ENCODE results near the gene ARHGDIB. TPM values are rescaled to one million over a fixed set of nuclear protein-coding genes. Genes with fewer than 3 reads are reported as not detected.
A peak's percentile ranks its signal among the peaks of the same experiment; 100 is the strongest.

The ARHGDIB gene
- total RNA-seq, 5 donors from 2014 or later (not counting 1 experiment from before 2014, with no cell fraction given) = 722 to 938 (median 785) TPM

DNA sequence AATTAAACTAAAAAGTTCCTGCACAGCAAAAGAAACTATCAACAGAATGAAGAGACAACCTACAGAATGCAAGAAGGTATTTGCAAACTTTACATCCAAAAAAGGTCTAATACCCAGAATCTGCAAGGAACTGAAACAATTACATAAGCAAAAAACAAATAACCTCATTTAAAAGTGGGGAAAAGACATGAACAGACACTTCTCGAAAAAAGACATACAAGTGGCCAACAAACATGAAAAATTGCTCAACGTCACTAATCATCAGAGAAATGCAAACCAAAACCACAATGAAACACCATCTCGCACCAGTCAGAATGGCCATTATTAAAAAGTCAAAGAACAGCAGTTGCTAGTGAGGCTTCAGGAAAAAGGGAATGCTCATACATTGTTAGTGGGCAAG is 26.6 kb upstream of the ARHGDIB start:
- CTCF ChIA-PET = interaction anchor here in 1 of 2 donors (0.6 kb wide), 1 partner anchor 186 kb away, joined by 3 read pairs; no protein-coding TSS in a partner anchor
- Mint-ChIP-seq H3K27me3 (no peaks in the 10 kb centered on the region), H3K4me1 (peaks cover 26 to 43% (median 39%) of the 10 kb centered on the region in 3 donors), H3K9me3 (peaks cover 5 to 15% (median 6%) of the 10 kb centered on the region in 3 donors), H3K36me3 (no peaks in the 10 kb centered on the region), H3K4me3 (no peak overlapping the region), H3K27ac (no peak overlapping the region)
- H3K4me3 ChIP-seq (ENCODE audit: control insufficient read depth in 1 of 2, extremely low read depth in 1 of 2, low read length in 1 of 2) = no peak overlapping the region
- H3K27ac ChIP-seq (ENCODE audit: low read length) = no peak overlapping the region
- no peaks in the 10 kb centered on the region for H3K9me3 ChIP-seq
- no peaks in the 10 kb centered on the region for H3K36me3 ChIP-seq (ENCODE audit: control insufficient read depth in 2 of 2, extremely low read depth in 1 of 2, insufficient read depth in 1 of 2, low read length in 1 of 2)
- POLR2A ChIA-PET = interaction anchor here in 1 of 2 donors (0.6 kb wide), 1 partner anchor 48 kb away, joined by 3 read pairs; no protein-coding TSS in a partner anchor
- no peak for DNase-seq
- peaks cover 10 to 12% of the 10 kb centered on the region in 2 experiments for H3K4me1 ChIP-seq (ENCODE audit: control insufficient read depth in 1 of 2, extremely low read depth in 1 of 2, insufficient read depth in 2 of 2, low read length in 2 of 2)
- ATAC-seq (replicated peaks in 1 of 4) = no peak
- H3K27me3 ChIP-seq (replicated peaks in 1 of 2; ENCODE audit: control insufficient read depth in 2 of 2, extremely low read depth in 1 of 2, insufficient read depth in 2 of 2, low read length in 1 of 2) = no peaks in the 10 kb centered on the region
- 67% methylated on average over 1 of the region's 3 CpGs for WGBS (ENCODE audit: insufficient coverage)

DNA sequence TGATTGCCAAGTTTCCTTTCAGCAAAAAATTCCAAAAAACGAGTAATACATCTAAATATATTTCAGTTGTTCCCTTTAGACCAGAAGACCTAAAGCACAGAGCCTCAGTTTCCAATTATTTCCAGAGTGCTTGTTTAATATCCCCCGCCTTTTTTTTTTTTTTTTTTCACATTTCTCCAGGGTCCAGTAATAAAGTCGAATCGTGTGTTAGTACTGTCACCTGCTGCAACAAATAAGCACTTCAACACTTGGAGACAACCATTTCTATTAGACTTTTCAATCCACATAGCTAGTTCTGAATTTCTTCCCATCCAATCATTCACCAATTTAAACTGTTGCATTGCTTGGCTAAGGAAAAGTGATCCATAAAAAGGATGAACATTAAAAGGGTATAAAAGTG is 25.0 kb upstream of the ARHGDIB start:
- H3K27me3 Mint-ChIP-seq = no peaks in the 10 kb centered on the region
- H3K9me3 Mint-ChIP-seq = peaks cover 5 to 14% (median 6%) of the 10 kb centered on the region in 3 donors
- H3K4me3 Mint-ChIP-seq = no peak overlapping the region
- no peaks in the 10 kb centered on the region for H3K36me3 Mint-ChIP-seq
- DNase-seq (peak in 1 of 35 experiments; percentile 30), ATAC-seq (replicated peaks in 1 of 4) (no peak)
- peaks cover 13 to 22% of the 10 kb centered on the region in 2 experiments for H3K4me1 ChIP-seq (ENCODE audit: control insufficient read depth in 1 of 2, extremely low read depth in 1 of 2, insufficient read depth in 2 of 2, low read length in 2 of 2)
- no peaks in the 10 kb centered on the region for H3K9me3 ChIP-seq
- CTCF ChIA-PET = interaction anchor here in 1 of 2 donors (0.7 to 1.0 kb wide), 4 partner anchors 9 to 350 kb away, joined by 3 to 8 read pairs (median 6); no protein-coding TSS in a partner anchor
- no peak overlapping the region for H3K27ac ChIP-seq (ENCODE audit: low read length)
- no peaks in the 10 kb centered on the region for H3K27me3 ChIP-seq (replicated peaks in 1 of 2; ENCODE audit: control insufficient read depth in 2 of 2, extremely low read depth in 1 of 2, insufficient read depth in 2 of 2, low read length in 1 of 2)
- H3K4me3 ChIP-seq (ENCODE audit: control insufficient read depth in 1 of 2, extremely low read depth in 1 of 2, low read length in 1 of 2) = no peak overlapping the region
- 100% methylated on average over 1 of the region's 4 CpGs for WGBS (ENCODE audit: insufficient coverage)
- H3K4me1 Mint-ChIP-seq = peaks cover 39 to 51% (median 49%) of the 10 kb centered on the region in 3 donors
- no peaks in the 10 kb centered on the region for H3K36me3 ChIP-seq (ENCODE audit: control insufficient read depth in 2 of 2, extremely low read depth in 1 of 2, insufficient read depth in 1 of 2, low read length in 1 of 2)
- POLR2A ChIA-PET = no interaction called here
- H3K27ac Mint-ChIP-seq = no peak overlapping the region

DNA sequence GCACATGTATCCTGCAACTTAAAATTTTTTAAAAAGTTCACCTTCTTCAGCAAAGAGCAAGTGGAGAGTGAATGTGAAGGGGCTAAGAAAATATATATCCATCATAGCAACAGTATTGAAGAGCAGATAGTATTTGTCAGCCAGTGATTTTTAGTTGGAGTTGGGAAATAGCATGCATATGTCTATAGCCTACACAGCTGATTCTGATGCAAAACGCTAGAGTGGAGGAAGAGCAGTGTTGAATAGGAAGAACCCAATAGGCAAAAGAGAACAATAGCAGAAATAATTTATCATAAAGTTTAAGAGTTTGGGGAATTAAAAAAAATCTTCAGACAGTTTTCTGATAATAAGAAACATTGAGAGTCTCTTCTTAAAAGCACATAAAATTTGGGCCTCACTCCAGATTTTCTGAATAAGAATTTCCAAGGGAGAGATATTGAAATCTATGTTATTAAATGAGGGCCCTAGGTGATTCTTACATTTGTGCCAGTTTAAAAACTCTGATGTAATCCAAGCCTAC is 23.4 kb upstream of the ARHGDIB start:
- POLR2A ChIA-PET = interaction anchor here in 1 of 2 donors (0.6 kb wide), 1 partner anchor 154 kb away, joined by 3 read pairs; no protein-coding TSS in a partner anchor
- H3K27me3 ChIP-seq (replicated peaks in 1 of 2; ENCODE audit: control insufficient read depth in 2 of 2, extremely low read depth in 1 of 2, insufficient read depth in 2 of 2, low read length in 1 of 2) = no peaks in the 10 kb centered on the region

DNA sequence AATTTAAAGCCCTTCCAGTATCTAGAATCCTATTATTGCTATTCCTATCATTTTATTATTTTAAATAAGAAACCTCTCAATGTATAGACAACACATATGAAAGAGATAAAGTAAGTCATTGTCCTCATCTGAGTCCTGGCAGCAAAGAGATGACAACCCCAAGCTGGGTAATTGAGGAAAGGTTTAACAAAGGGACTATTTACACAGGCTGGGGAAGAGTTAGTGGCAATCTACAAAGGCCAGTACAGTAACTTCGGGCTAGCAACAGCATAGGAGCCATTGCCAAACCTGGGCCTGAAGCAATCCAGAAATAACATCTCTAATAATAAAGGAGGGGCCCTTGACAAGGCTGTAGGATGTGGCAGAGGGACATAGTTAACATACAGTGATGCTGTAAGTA is 22.6 kb upstream of the ARHGDIB start:
- H3K4me3 ChIP-seq (ENCODE audit: control insufficient read depth in 1 of 2, extremely low read depth in 1 of 2, low read length in 1 of 2) = no peak overlapping the region
- Mint-ChIP-seq H3K4me1 (peaks cover 56 to 64% (median 61%) of the 10 kb centered on the region in 3 donors), H3K27me3 (no peaks in the 10 kb centered on the region), H3K36me3 (no peaks in the 10 kb centered on the region), H3K9me3 (no peaks in the 10 kb centered on the region), H3K4me3 (peak overlapping the region in 1 of 3 donors; percentile 20), H3K27ac (peak overlapping the region in 1 of 2 donors; percentile 53)
- no peaks in the 10 kb centered on the region for H3K36me3 ChIP-seq (ENCODE audit: control insufficient read depth in 2 of 2, extremely low read depth in 1 of 2, insufficient read depth in 1 of 2, low read length in 1 of 2)
- H3K27me3 ChIP-seq (replicated peaks in 1 of 2; ENCODE audit: control insufficient read depth in 2 of 2, extremely low read depth in 1 of 2, insufficient read depth in 2 of 2, low read length in 1 of 2) = no peaks in the 10 kb centered on the region
- peaks cover 18 to 45% of the 10 kb centered on the region in 2 experiments for H3K4me1 ChIP-seq (ENCODE audit: control insufficient read depth in 1 of 2, extremely low read depth in 1 of 2, insufficient read depth in 2 of 2, low read length in 2 of 2)
- ChIA-PET POLR2A (interaction anchor here (0.6 to 0.8 kb wide), 2 partner anchors 12 to 214 kb away, joined by 3 to 7 read pairs; no protein-coding TSS in a partner anchor), CTCF (interaction anchor here (0.7 to 1.2 kb wide), 5 partner anchors 11 to 544 kb away, joined by 3 to 9 read pairs (median 4); partner anchors contain the start of gene PDE6H (in 1 of the 2))
- H3K27ac ChIP-seq (ENCODE audit: low read length) = no peak overlapping the region
- no peaks in the 10 kb centered on the region for H3K9me3 ChIP-seq
- no peak for DNase-seq
- ATAC-seq (replicated peaks in 1 of 4) = no peak
- WGBS (ENCODE audit: insufficient coverage) = no CpG with 5 or more reads among the region's 1 CpG

More for the DNA sequence above, 23.4 kb upstream of the ARHGDIB start:
- H3K27ac ChIP-seq (ENCODE audit: low read length) = no peak overlapping the region
- H3K36me3 ChIP-seq (ENCODE audit: control insufficient read depth in 2 of 2, extremely low read depth in 1 of 2, insufficient read depth in 1 of 2, low read length in 1 of 2) = no peaks in the 10 kb centered on the region
- Mint-ChIP-seq H3K9me3 (peaks cover 0 to 1% (median 0%) of the 10 kb centered on the region in 3 donors), H3K4me1 (peaks cover 55 to 64% (median 60%) of the 10 kb centered on the region in 3 donors), H3K27me3 (no peaks in the 10 kb centered on the region), H3K36me3 (no peaks in the 10 kb centered on the region), H3K27ac (peak overlapping the region in 1 of 2 donors; percentile 53), H3K4me3 (peak overlapping the region in 1 of 3 donors; percentile 20)
- ATAC-seq (replicated peaks in 1 of 4) (peak in 1 of 4 experiments; percentile 36), DNase-seq (no peak)
- CTCF ChIA-PET = interaction anchor here in 1 of 2 donors (1.3 kb wide), 1 partner anchor 549 kb away, joined by 3 read pairs; no protein-coding TSS in a partner anchor
- H3K4me1 ChIP-seq (ENCODE audit: control insufficient read depth in 1 of 2, extremely low read depth in 1 of 2, insufficient read depth in 2 of 2, low read length in 2 of 2) = peaks cover 18 to 38% of the 10 kb centered on the region in 2 experiments
- no peak overlapping the region for H3K4me3 ChIP-seq (ENCODE audit: control insufficient read depth in 1 of 2, extremely low read depth in 1 of 2, low read length in 1 of 2)
- WGBS (ENCODE audit: insufficient coverage) = no CpG with 5 or more reads among the region's 1 CpG
- H3K9me3 ChIP-seq = no peaks in the 10 kb centered on the region

DNA sequence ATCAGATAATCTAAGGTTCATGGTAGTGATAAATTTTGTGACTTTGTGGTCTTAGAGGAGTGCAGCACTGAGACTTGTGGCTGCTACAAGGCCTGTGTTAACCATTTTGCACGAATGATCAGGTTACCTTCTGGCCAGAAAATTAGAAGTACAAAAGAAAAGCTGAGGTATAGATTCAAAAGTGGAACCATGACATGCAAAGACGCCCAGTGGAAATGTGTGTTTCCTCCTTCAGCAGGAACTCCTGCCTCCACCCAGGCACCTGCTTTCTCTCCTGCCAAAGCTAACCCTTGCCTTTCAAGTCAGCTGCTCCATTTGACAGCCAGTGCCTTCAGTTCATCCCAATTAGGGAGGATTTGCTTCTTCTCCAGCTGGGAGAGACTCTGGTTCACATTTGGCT is 21.6 kb upstream of the ARHGDIB start:
- DNase-seq = no peak
- Mint-ChIP-seq H3K27me3 (no peaks in the 10 kb centered on the region), H3K4me1 (peaks cover 64 to 73% (median 67%) of the 10 kb centered on the region in 3 donors), H3K9me3 (no peaks in the 10 kb centered on the region), H3K4me3 (peak overlapping the region in 1 of 3 donors; percentile 47), H3K36me3 (no peaks in the 10 kb centered on the region), H3K27ac (peak overlapping the region; percentile 60 to 79)
- ChIA-PET POLR2A (no interaction called here), CTCF (interaction anchor here (1.1 to 1.2 kb wide), 3 partner anchors 13 to 25 kb away, joined by 4 to 5 read pairs (median 4); no protein-coding TSS in a partner anchor)
- WGBS (ENCODE audit: insufficient coverage) = 0% methylated on average over 1 of the region's 2 CpGs
- Histone ChIP-seq H3K36me3 (ENCODE audit: control insufficient read depth in 2 of 2, extremely low read depth in 1 of 2, insufficient read depth in 1 of 2, low read length in 1 of 2) (no peaks in the 10 kb centered on the region), H3K4me1 (ENCODE audit: control insufficient read depth in 1 of 2, extremely low read depth in 1 of 2, insufficient read depth in 2 of 2, low read length in 2 of 2) (peaks cover 18 to 48% of the 10 kb centered on the region in 2 experiments), H3K27me3 (replicated peaks in 1 of 2; ENCODE audit: control insufficient read depth in 2 of 2, extremely low read depth in 1 of 2, insufficient read depth in 2 of 2, low read length in 1 of 2) (no peaks in the 10 kb centered on the region), H3K4me3 (ENCODE audit: control insufficient read depth in 1 of 2, extremely low read depth in 1 of 2, low read length in 1 of 2) (no peak overlapping the region), H3K27ac (ENCODE audit: low read length) (no peak overlapping the region), H3K9me3 (no peaks in the 10 kb centered on the region)
- peak in 3 of 4 experiments; percentile 37 to 45 (median 42) for ATAC-seq (replicated peaks in 1 of 4)

DNA sequence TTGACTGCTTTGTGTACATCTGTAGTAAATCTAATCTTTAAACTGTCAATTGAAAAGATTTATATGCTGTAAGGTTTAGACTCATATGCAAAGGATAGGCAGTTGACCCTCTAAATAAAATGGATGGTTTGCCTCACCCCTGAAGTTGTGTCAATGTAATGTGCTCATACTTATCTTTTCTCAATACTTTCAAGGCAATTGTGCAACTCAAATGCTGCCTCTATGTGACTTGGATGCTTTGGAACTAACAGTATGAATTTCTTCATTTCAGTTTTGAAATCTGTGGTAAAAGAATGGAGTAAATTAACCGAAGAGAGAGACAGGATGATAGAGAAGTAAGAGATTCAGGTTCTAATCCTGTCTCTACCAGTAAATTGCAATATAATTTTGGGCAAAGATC is 21.2 kb upstream of the ARHGDIB start:
- no peaks in the 10 kb centered on the region for H3K9me3 ChIP-seq
- CTCF ChIA-PET = interaction anchor here in 1 of 2 donors (1.2 kb wide), 1 partner anchor 14 kb away, joined by 4 read pairs; no protein-coding TSS in a partner anchor
- H3K36me3 Mint-ChIP-seq = no peaks in the 10 kb centered on the region
- POLR2A ChIA-PET = no interaction called here
- H3K27ac ChIP-seq (ENCODE audit: low read length) = no peak overlapping the region
- DNase-seq (no peak), ATAC-seq (replicated peaks in 1 of 4) (no peak)
- no peak overlapping the region for H3K4me3 ChIP-seq (ENCODE audit: control insufficient read depth in 1 of 2, extremely low read depth in 1 of 2, low read length in 1 of 2)
- H3K27me3 Mint-ChIP-seq = no peaks in the 10 kb centered on the region
- H3K4me1 ChIP-seq (ENCODE audit: control insufficient read depth in 1 of 2, extremely low read depth in 1 of 2, insufficient read depth in 2 of 2, low read length in 2 of 2) = peaks cover 18 to 48% of the 10 kb centered on the region in 2 experiments
- H3K4me3 Mint-ChIP-seq = peak overlapping the region in 1 of 3 donors; percentile 47
- peak overlapping the region; percentile 60 to 79 for H3K27ac Mint-ChIP-seq
- no peaks in the 10 kb centered on the region for H3K9me3 Mint-ChIP-seq
- no peaks in the 10 kb centered on the region for H3K36me3 ChIP-seq (ENCODE audit: control insufficient read depth in 2 of 2, extremely low read depth in 1 of 2, insufficient read depth in 1 of 2, low read length in 1 of 2)
- no peaks in the 10 kb centered on the region for H3K27me3 ChIP-seq (replicated peaks in 1 of 2; ENCODE audit: control insufficient read depth in 2 of 2, extremely low read depth in 1 of 2, insufficient read depth in 2 of 2, low read length in 1 of 2)
- no CpG with 5 or more reads among the region's 1 CpG for WGBS (ENCODE audit: insufficient coverage)
- H3K4me1 Mint-ChIP-seq = peaks cover 68 to 77% (median 68%) of the 10 kb centered on the region in 3 donors

All from T-cell (primary cell).